ENCODE data around the gene MAP3K20.
"Not testable (repeated sequence)": the region's sequence is repeated elsewhere in the genome, so short reads cannot be mapped to it uniquely, and the experiment has no call there.

Gene MAP3K20

DNA sequence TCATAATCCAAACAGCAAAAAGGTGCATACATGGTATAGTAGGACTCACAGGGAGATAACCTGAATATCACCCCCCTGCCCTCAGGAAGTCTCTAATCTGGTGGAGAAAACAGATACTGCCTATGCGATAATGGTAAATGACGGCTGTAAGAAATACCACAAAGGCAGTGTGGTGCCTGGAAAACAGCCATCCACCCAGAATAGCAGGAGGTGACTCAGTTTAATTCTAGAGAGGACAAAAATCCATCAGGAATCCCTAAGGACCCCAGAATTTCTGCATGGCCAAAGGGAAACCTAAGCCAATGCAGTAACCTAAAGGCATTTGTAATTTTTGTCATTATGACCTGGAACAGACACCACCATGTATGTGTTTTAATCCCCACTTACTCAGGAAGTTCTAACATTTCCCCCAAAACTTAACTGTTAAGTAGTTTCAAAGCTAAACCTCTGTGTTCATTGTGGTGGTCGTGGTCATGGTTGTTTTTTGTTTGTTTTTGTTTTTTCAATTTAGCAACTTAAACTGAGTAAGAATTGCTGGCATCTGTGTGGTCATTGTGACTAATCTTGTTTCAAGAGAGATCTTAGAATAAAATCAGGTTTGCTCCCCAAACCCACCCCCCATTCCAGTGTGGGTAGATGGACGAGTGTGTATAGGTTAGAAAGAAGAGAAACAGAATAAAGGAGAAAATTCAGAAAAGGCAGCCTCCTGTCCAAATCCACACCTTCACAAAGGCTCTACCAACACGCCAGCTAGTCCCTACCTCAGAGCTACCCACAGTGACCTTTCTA lies 157.5 kb downstream of the MAP3K20 start:
- peak in 1 of 2 experiments; percentile 15 for DNase-seq (ENCODE audit: low read depth in 2 of 2)

GRCh38 chr2:173235947-173236803 lies 160.5 kb downstream of the MAP3K20 start:
- DNase-seq (ENCODE audit: low read depth in 2 of 2) = no peak

- DNase-seq (ENCODE audit: low read depth in 2 of 2) = no peak
Measured at GRCh38 chr2:173238385-173238784, 162.7 kb downstream of the MAP3K20 start.

GRCh38 chr2:173238831-173239230 lies 163.2 kb downstream of the MAP3K20 start:
- DNase-seq (ENCODE audit: low read depth in 2 of 2) = no peak

- no peak for DNase-seq (ENCODE audit: low read depth in 2 of 2)
Measured at GRCh38 chr2:173239644-173240043, 164.0 kb downstream of the MAP3K20 start.

DNA sequence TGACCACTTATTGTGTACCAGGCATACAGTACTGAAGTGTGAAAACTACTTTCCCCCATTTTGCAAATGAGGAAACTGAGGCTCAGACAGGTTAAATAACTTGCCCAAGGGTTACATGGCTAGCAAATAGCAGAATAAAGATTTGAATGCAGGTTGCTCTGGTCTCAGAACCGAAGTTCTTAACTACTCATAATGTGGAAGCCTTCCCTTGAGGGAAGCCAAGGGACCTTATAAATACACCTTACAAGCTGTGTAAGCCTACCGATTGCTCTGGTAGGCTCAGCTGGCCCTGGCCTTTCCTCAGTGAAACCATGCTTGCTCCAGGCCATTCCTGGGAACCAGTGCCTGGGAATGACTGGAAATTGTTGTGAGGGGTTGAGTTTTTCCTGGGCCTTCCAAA lies 164.4 kb downstream of the MAP3K20 start:
- DNase-seq (ENCODE audit: low read depth in 2 of 2) = no peak

GRCh38 chr2:173241643-173242042 lies 166.0 kb downstream of the MAP3K20 start:
- DNase-seq (ENCODE audit: low read depth in 2 of 2) = no peak

- DNase-seq (ENCODE audit: low read depth in 2 of 2) = no peak
Measured at GRCh38 chr2:173247156-173247555, 171.5 kb downstream of the MAP3K20 start.

- DNase-seq (ENCODE audit: low read depth in 2 of 2) = no peak
Measured at GRCh38 chr2:173248381-173248780, 172.7 kb downstream of the MAP3K20 start.

DNA sequence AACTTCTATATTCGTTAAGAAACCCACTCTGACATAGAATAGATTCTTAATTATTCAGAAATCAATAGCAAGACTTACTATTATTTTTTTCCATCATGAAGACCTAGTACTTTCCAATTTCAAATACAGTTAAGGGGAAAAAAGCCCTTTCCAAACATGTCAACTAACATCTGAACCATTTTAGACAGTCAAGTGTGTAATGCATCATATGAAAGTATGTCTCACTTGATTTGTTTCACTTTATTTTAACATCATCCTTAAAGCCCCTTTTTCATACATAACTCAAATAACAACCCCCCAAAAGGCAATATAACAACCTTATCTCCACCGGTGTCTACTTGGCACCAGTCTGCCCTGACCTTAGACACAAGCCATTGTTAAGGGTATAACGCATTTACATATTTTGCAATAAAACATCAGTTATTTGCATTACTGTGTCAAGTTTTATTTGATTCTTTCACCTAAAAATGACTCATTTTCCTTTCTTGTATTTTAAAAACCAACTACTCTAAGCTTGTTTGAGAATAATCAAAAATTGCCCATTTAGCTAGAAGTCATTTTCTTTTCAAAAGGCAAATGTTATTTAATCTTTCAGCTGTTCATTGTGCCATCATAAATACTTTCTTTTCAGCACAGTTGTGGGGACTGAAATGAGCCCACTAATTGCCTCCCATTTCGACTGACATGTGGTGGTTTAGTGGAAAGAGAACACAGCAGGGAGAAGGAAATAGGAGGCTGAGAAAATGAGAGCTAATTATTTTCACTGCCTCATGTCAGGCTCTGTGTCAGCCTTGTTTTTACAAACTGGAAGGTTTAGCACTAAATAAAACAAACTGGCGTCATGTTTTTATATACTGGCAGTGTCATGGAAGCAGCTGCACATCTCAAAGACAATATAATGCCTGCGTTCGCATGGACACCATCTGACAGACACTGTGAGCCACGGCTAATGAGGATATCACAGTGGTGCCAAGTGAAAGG lies 174.3 kb downstream of the MAP3K20 start:
- no peak for DNase-seq (ENCODE audit: low read depth in 2 of 2)

GRCh38 chr2:173251225-173251624 lies 175.6 kb downstream of the MAP3K20 start:
- no peak for DNase-seq (ENCODE audit: low read depth in 2 of 2)

GRCh38 chr2:173252581-173252980 lies 176.9 kb downstream of the MAP3K20 start:
- DNase-seq (ENCODE audit: low read depth in 2 of 2) = no peak

DNA sequence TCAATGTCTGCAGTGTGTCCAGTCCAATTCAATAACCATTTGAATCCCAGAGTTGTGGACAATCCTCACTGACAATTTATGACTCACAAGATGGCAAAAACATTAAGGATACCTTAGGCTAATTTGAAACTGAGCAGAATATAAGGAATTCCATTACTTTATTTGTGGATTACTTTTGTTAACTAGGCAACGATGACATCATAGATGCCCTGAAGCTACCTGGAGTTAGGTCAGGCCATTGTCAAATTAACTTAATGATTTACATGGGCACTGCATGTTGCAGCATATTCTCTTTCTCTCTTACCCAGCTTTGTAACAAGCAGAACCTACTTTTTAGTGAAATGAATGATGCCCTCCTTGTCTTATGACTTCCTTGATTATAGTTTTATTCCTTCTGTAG lies 179.0 kb downstream of the MAP3K20 start:
- DNase-seq (ENCODE audit: low read depth in 2 of 2) = no peak

DNA sequence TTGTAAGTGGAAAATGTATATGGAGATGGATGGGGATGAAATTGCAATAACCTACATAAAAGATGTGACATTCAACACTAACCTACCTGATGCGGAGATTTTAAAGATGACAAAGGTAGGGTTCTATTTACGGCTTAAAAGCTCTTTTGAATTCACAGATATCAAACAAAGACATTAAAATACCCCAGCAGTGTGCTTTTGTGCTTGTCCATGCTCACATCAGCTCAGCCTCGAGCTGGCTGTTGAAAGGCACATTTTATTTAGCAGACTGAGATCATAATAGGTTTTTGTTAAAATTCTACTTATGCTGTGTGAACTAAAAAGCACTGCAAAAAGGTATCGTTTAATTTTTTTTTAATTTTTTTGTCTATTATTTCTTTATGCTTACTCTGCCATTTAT lies 183.1 kb downstream of the MAP3K20 start:
- DNase-seq (ENCODE audit: low read depth in 2 of 2) = no peak

DNA sequence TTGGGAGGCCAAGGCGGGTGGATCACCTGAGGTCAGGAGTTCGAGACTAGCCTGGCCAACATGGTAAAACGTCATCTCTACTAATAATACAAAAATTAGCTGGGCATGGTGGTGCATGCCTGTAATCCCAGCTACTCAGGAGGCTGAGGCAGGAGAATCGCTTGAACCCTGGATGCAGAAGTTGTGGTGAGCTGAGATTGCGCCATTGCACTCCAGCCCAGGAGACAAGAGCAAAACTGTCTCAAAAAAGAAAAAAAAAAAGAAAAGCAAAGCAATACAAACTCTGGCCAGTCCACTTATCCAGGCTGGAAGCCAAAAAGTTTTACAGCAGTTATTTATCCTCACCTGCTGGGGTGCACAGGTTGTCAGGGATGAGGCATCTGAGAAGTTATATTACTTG lies 186.7 kb downstream of the MAP3K20 start:
- not testable (repeated sequence) for DNase-seq (ENCODE audit: low read depth in 2 of 2)

GRCh38 chr2:173264151-173264550 lies 188.5 kb downstream of the MAP3K20 start:
- no peak for DNase-seq (ENCODE audit: low read depth in 2 of 2)

DNA sequence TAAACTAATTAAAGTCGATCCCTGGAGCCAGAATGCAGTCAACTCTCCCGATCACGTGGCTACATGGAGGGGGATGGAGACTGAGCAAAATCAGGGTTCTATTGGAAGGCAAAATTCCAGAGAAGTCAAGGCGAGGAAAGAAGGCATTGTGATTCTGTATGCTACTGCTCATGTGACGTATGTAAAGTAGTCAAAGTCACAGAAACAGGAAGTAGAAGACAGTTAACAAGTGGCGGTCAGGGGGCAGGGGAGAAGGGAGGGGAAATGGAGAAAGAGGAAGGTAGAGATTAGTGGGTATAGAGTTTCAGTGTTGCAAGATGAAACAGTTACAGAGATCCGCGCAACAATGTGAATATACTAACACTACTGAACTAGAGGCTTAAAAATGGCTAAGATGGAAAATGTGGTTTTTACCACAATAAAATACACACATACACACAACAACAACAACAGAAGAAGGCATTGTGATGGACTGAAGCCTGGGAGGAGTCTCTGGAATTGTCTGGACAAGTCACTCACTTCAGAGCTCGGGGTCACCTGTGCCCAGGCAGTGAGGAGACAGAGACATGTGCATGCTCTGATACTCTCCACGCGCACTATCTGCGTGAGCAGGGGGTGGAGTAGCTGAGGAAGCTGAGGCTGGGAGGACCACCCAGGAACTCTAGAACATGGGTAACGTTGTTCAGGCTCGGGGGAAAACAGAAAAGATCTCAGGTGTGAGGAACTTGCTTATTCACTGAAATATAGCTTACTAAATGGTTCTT lies 189.1 kb downstream of the MAP3K20 start:
- DNase-seq (ENCODE audit: low read depth in 2 of 2) = no peak

DNA sequence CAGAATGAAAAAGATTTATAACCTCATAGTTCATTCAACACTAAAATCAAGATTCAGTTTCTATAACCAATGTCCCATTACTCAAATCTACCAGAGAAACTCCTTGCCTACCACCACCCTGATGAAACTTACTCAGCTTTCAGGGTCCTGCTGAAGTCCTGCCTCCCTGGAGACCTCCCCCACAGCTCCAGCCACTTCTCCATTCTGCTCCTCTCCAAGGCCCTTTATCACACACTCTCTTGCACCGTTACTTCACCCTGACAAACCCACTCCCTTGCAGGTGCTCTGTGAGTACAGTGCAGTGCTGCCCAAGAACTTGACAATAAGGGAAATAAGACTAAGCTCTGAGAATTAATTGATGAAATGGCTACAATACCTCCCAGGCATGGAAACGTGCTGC lies 195.5 kb downstream of the MAP3K20 start:
- no peak for DNase-seq (ENCODE audit: low read depth in 2 of 2)

- DNase-seq (ENCODE audit: low read depth in 2 of 2) = no peak
Measured at GRCh38 chr2:173271825-173272224, 196.2 kb downstream of the MAP3K20 start.

- DNase-seq (ENCODE audit: low read depth in 2 of 2) = no peak
Measured at GRCh38 chr2:173272849-173273248, 197.2 kb downstream of the MAP3K20 start.
